K562 (cell line): ENCODE results near the gene GABARAP. TPM values are rescaled to one million over a fixed set of nuclear protein-coding genes. Genes with fewer than 3 reads are reported as not detected.

Experiments used
- MLLT1 ChIP-seq, 2 experiments: fragments of 450-650 bp; IDR thresholded peaks; 2 replicates each; pipeline ENCODE4 v1.6.1; 2016
- PRPF4 ChIP-seq: fragments of 200-400 bp; formaldehyde crosslinking; IDR thresholded peaks from one replicate; pipeline ENCODE4 v1.6.1; 2017; ENCODE audit warnings: low read length, low read depth, mild to moderate bottlenecking; ENCODE audit not compliant: insufficient read depth, poor library complexity, severe bottlenecking
- TAF9B ChIP-seq: fragments of 450-650 bp; IDR thresholded peaks from 2 replicates; pipeline ENCODE4 v1.6.1; 2018; ENCODE audit warnings: mild to moderate bottlenecking; ENCODE audit not compliant: partially characterized antibody
- ZBTB40 ChIP-seq, 2 experiments: fragments of 450-650 bp in 1 of 2; sonication (generic) in 1 of 2; formaldehyde crosslinking in 1 of 2; IDR thresholded peaks; 2 replicates each; pipeline versions ENCODE4 v1.7.1 to v1.9.0; 2016 to 2022; ENCODE audit warnings: inconsistent platforms in 1 of 2, mild to moderate bottlenecking in 1 of 2, missing genetic modification reagents in 1 of 2
- ZBTB7A ChIP-seq: IDR thresholded peaks from 2 replicates; pipeline ENCODE4 v1.6.1; 2011; ENCODE audit warnings: low read depth, mild to moderate bottlenecking, low read length, moderate library complexity, borderline replicate concordance; ENCODE audit not compliant: control insufficient read depth
- polyA plus RNA-seq, 8 experiments: library from polyadenylated mRNA; depleted of rRNA in 4 of 8; stranded (reverse) in 5 of 8; unstranded in 3 of 8; fragments of >200 nt; fragmentation: Nextera tagmentation in 2 of 8; fragmentation: Illumina TruSeq in 1 of 8; extraction: Ambion mirVana in 2 of 8; extraction: Trizol in 1 of 8; gene quantifications; 2 replicates each; pipeline versions ENCODE4 v1.2.1 to v1.2.3, GENCODE V29; 2011 to 2014; ENCODE audit warnings: inconsistent platforms in 1 of 8, missing spikeins in 1 of 8
- total RNA-seq, 7 experiments: library from RNA; depleted of rRNA in 6 of 7; stranded (reverse); fragments of >200 nt in 6 of 7; fragmentation: Illumina TruSeq in 2 of 7; extraction: Trizol in 2 of 7; gene quantifications; 2 replicates each; pipeline versions ENCODE4 v1.2.1 to v1.2.3, GENCODE V29; 2011 to 2021; ENCODE audit warnings: low replicate concordance in 1 of 7

GABARAP gene
- total and polyA plus RNA-seq, 9 of the 15 experiments (the other 6 are each of a cell fraction or from before 2014, with no cell fraction given): 47.5 to 373 (median 152) TPM

GRCh38 chr17:7239091-7240027 is 2.9 kb downstream of the GABARAP start, which contains the start of gene PHF23 (continued):
- TF ChIP-seq ZBTB40 (IDR thresholded peaks at IDR 0.05) (peak; percentile 96), ZBTB40 (CRISPR knock-in tag; IDR thresholded peaks at IDR 0.05) (no peak), ZBTB7A (no peak; the same call in 1 of the 2 replicates), TAF9B (peak; percentile 25), PRPF4 (no peak), MLLT1 (IDR thresholded peaks at IDR 0.05) (0 out of 4 replicates have a peak, but pooled peaks of 1 of the 2 experiments have one; percentile 30)
